Effector CD8-positive, alpha-beta T cell (primary cell): Measurements from ENCODE around the gene RNF207.

Source experiments
- DNase-seq: peaks from one replicate; lab custom pipeline; 2025; lab: John Stamatoyannopoulos, UW

RNF207 gene

DNA sequence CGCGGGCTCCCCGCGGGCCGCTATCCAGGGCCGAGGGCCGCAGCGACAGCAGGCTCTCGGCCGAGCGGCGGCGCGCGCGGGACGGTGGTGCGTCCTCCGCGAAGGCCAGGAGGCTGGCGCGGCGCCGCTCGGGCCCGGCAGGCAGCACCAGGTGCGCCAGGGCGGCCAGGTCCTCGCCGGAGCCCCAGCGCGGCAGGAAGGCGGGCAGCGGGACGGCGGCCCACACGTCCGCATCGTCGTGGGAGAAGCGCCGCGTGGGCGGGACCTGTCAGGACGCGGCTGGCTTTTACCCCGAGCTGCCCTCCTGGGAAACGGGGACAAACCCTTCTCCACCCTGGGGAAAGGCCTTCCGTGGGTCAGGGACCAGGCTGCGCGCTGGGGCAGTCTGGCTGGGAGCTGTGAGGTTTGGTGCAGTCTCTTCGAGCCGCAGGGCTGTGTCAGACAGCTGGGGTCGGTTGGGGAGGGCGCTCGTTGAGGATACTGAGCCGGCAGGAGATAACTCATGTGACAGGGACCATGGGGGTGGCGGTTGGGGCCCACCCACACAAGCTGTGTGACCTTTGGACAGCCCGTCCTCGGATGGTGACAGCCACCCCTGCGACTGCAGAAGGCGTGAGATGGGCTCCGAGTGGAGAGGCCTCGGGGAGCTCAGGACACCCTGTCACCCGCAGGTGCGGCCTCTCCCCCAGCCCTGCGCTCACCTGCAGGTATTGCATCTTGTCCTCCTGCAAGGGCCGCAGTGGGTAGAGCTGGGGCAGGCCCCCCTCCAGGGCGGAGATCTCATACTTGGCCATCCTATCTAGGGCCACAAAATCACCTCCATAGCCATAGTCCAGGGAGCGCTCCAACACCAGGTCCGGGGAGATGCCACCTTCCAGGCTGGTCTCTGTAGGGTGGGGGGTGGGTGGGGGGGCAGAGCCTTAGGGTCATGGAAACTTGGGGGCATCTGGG, 44.1 kb downstream of the RNF207 start:
- no peak for DNase-seq

DNA sequence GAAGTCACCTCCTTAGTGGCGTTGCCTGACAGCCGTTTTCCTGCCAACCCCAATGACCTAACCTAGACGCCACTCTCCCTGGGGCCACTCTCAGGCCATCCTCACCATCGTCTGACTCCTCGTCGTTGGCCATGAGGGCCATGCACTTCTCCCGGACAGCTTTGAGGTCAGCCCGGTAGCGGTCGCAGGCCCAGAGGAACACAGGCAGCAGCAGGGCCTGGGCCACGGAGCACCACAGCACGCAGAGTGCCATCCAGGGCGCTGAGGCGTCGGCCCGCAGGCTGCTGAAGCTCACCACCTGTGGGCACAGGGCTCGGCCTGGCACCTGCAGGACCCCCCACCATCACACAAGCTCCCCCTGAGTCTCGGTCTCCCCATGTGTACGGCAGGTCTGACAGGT, 45.3 kb downstream of the RNF207 start:
- DNase-seq, result no peak

DNA sequence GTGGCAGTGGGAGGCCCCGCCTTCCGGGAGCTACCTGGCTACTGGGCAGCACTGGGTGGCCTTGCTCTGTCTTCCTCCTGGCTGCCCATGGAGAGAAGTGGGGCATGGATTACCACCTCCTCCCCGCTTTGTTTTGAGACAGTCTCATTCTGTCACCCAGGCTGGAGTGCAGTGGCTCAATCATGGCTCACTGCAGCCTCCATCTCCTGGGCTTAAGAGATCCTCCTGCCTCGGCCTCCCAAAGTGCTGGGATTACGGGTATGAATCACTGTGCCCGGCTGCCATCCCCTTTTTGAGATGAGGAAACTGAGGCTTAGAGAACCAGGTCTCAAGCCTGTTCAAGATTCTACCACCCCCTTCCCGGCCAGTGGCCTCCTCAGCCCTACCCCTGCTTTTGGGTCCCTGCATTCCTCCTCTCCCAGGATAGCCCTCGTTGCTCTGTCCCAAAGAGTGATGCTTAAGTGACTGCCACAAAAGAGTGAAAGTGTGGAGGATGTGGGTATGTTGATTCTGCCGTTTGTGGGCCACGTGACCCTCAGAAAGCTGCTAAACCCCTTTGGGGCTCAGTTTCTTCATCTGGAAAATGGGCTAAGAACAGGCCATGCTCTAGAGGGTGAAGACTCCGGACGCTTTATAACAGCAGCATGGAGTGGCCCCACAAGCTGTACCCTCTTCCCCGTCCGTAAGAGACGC, 45.9 kb downstream of the RNF207 start:
- DNase-seq, result no peak

DNA sequence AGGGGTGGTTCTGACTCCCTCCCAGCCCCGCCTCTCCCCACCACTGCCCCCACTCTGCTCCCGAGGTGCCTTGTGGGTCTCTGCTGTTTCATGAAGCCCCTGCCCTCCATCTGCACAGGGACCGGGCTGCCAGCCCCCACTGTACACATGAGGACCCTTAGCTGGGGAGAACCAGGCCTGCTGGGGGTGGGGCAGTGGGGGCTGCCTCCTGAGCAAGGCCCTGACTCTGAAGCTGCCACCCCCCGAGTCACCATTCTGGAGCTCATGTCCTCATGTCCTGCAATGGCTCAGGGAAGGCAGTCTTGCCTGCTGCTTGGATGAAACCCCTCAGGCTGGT, 46.4 kb downstream of the RNF207 start:
- no peak for DNase-seq

DNA sequence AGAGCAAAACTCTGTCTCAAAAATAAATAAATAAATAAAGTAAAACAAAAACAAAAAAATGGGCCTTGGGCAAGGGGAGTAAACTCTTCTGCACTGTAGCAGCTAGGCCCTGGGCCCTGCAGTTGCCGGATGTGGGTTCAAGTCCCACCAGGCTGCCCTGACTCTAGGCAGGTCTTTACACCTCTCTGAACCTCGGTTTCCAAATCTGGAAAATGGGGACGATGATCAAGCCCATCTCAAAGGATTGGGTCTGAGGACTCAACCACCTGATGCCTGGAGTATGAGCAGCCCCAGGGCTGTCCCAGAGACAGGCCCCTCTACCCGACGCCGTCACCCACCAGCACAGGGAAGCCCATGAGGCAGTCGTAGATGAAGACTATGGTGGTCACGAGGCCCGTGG, 47.5 kb downstream of the RNF207 start:
- DNase-seq, result no peak

DNA sequence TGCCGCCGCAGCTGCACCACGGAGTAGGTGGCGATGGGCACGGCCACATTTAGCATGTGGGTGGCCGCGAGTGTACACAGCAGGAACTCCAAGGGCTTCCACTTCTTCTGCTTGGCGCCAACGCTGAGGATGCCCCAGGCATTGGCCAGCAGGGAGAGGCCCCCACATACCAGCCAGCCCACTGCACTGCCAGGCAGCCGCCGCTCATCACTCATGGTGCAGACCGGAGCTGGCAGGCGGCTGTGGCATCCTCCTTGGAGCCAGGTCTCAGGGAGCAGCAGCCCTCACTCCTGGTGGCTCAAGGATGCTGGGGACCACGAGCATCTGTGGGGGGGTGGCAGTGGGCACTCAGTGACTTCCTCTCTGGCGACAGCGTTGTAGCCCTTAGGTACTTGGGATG, 48.8 kb downstream of the RNF207 start:
- DNase-seq, result no peak

DNA sequence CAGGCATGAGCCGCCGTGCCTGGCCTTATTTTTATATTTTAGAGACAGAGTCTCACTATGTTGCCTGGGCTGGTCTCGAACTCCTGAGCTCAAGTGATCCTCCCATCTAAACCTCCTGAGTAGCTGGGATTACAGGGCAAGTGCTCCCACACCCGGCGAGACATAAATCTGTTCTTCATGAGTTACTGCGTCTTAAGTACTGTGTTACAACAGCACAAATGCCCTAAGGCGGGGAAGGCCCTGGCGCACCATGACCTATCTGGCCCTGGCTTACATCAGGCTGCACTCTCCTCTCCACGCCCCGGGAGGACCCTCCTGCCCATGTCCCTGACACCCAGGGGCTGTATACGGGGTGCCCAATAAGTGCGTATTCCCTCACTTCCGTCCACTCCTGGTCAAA, 50.7 kb downstream of the RNF207 start:
- DNase-seq, result no peak

DNA sequence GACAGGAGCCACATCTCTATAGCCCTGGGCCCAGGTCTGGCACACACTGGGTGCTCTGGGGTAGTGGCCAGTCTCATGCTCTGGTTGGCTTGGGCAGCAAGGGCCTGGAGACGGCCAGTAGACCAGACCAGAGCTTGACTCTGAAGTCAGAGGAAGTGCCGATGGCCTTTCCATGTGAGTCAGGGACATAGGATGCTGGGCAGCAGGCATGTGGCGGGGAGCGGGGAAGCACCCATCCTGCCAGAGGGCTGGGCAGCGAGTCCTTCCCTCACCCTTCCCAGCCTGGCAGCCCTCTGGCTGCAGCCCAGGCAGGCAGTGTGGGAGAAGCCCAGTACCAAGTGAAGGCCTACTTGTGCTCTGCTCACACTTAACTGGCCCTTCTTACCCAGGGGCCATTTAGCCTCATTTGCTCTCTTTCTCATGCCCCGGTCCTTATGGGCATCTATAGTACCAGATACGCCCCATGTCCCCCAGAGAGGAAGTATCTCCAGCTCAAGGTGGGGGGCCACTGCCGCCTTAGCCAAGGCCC, 51.7 kb downstream of the RNF207 start:
- no peak for DNase-seq

DNA sequence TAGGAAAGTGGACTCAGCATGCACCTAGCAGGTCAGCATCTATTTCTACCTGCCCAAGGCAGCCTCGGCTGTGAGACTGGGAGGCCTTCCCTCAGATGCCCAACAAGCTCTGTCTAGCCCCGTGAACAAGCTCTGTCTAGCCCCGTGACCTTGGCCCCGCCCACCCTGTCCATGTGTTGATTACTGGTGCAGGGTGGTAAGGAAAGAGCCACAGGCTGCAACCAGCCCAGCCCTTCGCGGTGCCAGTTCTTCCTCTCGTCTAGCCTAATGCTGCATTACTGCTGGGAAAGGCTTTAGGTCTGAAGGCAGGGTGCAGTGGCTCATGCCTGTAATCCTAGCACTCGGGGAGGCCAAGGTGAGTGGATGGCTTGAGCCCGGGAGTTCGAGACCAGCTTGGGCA, 52.8 kb downstream of the RNF207 start:
- DNase-seq, result no peak

DNA sequence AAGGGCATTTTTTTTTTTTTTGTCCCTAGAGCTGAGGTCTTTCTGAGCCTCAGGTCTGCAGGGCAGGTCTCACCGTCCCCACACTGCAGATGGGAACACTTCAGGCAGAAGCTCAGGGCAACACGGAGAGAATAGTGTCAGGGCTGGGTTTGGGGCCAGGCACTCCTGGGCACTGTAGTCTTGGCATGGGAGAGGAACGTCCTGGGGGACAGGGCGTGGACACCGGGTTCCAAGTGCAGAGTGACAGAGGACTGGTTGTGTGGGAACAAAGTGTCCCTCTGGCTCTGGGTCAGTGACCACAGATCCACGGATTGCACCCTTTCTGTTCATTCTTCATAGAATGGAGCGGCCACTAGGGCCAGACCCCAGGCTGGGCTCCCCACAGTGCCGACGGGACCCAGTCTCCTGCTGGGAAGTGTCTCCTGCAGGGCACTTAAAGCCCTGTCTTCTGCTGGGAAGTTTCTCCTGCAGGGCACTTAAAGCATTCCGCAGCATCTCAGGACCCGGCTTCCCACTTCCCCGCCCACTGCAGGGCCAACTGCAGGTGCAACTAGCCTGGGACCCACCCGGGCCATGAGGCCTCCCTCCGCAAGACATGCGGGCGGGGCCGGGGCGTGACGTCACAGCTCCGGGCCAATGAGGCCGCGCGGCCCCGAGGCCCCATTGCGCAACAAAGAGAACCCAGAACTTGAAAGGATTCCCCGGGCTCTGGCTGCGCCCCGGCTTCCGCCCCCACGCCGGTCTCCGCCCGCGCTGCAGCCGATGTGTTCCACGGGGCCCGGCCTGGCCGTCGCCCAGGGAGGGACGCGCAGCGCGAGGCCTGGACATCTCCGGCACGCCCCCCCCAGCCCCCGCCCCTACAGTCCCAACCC, 53.8 kb downstream of the RNF207 start:
- DNase-seq, result peak; percentile 74

DNA sequence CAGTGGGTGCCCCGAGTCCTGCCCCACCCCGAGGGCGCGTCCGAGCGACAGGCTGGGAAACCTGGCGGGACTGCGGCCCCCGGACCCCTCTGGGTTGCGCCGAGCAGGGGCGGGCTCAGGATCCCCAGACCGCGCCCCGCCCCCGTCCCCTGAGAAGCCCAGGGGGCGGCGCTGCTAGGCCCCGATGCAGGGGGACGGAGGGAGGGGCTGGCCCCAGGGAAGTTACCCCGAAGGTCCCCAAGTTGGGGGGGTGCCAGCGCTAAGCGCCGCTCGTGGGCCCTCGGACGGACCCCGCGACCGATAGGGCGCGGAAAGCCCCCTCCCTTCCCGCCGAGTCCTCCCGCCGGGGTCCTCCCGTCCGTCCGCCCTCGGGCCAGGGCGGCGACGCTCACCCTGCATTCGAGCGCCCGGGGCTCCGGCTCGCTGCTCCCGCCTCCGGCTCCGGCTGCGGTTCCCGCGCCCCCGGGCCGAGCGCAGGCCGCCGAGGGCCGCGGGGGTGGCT, 54.6 kb downstream of the RNF207 start:
- peak; percentile 13 for DNase-seq

DNA sequence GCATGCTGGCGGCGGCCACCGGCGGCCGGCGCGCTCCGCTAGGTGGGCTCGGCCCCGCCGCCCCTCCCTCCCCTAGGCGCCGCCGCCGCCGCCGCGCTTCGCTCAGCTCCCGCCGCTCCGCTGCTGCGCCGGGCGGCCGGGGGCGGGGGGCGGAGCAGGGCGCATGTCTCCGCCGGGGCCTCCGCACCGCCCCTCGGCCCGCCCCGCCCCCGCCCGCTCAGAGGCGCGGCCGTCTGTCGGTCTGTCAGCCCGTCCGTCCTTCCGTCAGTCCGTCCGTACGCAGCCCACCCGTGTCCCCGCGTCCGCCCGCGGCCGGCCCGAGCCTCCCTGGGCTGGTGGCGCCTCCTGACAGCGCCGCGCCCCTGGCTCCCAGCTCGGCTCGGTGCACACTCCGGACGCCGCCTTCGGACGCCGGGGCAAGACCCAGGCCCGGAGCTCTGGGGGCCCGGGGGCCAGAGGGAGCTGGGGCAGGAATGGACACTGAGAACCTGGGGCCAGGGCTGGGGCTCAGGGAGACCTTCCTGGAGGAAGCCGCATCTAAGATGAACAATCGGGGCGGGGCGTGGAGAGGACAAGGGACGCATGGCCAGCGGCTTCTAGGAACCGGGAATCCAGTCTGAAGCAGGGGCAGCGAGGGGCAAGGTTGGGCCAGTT, 55.2 kb downstream of the RNF207 start, which contains the start of gene GPR153:
GPR153 (minus strand) TSS at position 138 of the 654 bp plus-strand sequence. CDS start 6,193 bp downstream, outside the sequence.
- DNase-seq, result peak; percentile 9

DNA sequence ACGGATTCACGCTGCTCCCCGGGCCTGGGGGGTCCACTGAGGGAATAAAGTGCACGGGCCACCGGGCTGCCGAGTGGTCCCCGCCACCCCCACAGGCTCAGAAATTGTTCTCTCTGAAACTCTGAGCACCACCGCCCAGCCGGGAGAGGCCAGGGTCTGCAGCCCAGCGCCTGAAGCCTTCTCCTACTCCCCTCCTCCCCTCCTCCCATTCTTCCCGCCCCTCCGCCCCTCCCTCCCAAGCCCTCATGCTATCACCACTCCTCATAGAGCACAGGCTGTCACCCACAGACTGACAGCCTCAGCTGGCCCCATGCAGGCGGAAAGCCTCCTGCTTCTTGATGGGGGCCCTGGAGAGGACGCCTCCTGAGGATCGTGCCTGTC, 55.7 kb downstream of the RNF207 start:
- DNase-seq, result no peak

DNA sequence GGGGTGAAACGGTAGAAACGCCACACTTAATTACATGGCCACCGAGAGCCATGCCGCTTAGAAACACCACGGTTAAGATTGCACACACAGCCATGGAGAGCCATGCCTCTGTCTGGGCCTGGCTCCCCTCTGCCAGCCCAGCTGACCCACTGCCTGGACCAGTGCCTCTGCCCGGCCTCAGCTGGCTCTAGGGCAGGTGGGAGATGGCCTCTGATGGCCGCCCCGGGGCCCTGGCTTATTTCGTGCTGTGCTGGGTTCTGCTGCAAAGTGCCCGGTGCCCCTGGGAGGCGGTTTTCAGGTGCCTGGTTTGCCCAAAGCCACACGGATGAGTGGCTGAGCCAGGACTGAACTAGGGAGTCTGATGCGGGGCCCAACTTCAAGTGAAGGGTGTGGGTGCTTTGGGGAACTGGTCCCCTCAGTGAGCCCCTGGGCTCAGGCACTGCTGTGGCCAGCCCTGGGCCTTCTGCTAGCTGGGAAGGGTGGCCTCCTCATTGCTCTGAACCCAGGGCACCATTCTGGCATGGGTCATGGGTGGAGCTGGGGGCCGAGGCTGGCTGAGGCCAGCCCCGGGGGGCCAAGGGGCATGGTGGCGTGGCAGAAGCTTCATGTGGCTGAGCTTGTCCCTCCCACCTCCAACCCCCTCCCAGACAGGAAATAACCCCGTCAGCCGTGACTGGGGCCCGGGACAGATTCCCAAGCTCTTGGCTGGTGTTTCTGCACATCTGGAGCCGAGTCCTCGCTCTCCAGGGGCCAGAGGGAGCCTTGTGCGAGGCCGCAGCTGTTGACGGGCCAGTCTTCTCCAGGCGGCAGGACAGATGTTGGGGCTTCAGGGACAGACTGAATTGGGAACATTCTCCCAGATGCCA, 56.9 kb downstream of the RNF207 start:
- DNase-seq, result no peak

DNA sequence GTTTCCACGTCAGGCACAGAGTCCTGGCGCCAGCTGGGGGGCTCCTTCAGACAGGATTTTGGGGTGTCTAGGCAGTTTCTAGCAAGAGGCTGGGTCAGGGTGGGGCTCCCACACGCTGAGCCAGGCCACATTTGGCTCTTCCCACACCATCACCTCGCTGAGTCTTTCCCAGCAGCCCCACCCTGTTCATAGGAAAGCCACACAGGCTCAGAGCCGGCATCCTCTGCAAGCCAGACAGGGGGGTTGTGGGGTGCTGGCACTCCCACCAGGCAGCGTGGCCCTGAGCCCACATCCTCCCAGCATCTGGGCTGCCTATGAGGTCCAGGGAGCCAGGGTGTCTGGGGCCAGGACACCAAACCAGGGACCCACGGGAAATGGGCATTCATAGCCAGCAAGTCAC, 57.8 kb downstream of the RNF207 start:
- no peak for DNase-seq

DNA sequence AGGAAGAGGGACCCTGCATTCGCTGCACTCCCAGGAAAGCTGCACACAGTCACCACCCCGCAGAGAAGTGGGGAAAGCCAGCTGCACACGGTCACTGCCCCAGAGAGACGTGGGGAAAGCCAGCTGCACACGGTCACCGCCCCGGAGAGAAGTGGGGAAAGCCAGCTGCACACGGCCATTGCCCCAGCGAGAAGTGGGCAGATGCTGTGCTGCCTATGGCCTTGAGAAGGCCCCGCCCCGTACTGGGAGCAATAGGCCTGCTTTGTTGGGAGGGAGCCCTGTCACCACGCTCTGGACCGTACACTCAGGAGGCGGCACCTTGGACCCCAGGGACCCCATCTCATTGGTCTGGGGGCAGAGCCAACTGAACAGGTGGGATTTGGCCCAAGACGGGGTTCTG, 59.2 kb downstream of the RNF207 start:
- no peak for DNase-seq

DNA sequence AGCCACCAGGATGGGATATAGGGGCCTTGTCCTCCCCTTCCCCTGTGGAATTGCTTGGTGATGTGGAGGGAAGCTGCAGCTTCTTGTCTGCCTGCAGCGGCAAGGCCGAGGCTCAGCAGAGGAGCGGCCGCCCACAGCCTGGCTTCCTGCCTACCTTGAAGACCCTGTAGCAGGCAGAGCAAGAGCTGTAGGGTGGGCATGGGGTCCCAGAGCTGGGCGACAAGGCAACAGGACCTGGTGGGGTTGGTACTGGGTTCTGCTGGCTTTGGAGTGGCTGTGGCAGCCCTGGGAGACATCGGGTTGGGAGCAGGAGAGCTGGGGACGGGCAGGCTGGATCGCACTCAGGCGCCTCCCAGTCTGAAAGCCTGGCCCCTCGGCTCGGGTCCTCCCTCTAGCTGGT, 60.7 kb downstream of the RNF207 start:
- no peak for DNase-seq

DNA sequence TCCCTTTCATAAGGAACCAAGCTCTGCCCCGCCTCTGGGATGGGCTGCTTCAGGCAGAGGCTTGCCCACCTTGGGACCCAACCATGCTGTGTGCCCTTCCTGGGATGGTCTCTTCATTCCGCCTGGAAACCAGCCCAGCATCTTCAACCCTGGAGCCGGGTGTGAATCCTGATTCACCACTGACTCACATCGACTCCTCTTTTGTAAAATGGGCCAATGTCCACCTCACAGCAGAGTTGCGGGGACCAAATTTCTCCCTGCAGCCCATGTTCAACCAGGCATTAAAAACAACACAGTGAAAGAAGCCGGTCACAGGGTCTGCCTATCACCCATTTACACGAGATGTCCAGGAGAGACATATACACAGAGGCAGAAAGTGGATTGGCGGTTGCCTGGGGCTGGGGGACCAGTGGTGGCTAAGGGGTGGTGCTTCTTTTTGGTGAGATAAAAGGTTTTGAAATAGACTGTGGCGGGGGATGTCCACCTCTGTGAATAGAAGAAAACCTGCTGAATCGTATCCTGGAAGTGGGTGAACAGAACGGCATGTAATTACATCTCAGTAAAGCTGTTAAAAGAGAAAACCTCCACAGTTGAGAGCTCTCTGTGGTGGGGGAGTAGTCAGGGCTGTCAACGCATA, 61.9 kb downstream of the RNF207 start:
- no peak for DNase-seq

DNA sequence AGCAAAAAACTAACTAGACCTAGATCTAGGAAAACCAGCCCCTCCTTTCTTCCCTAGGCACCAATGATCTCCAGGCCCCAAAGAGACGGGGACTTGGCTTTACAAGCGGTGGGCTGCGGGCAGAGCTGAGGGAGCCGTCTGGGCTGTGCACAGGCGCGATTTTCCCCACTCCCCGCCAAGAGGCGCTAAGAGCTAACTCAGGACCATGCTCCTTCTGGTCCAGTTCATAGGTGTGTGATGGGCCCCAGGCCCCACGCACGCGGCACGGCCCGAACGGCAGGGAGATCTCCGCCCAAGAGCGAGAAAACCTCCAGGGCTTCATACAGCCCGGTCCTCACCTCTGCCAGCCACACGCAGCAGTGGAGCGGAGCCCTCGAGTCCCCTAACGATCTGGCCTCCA, 62.5 kb downstream of the RNF207 start:
- DNase-seq, result no peak

DNA sequence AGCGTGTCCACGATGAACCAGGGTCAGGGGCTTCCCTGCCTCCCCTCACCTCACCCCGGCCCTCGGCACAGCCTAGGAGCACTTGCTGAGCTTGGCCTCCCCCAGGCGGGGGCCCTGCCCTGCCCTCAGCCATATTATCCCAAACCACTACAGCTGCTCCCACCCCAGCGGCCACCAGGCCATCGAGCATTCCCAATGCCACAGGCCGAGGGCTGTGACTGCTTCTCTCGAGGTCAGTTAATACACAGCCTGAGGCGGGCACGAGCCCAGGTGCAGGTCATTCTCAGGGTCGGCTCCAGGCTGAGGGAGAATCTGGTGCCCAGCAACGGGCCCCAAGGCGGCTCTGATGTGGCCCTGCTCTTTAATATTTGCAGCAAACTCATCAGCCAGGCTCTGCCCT, 63.4 kb downstream of the RNF207 start:
- no peak for DNase-seq
